IPS-18a (cell line): ENCODE measurements around the gene AFDN.

ENCODE experiments used
- H3K27ac ChIP-seq: one replicate; pipeline ENCODE4 v1.5.1; 2013; ENCODE audit warnings: low read length
- H3K27me3 ChIP-seq: one replicate; pipeline ENCODE4 v1.6.1; 2013; ENCODE audit warnings: mild to moderate bottlenecking, low read length; ENCODE audit not compliant: control insufficient read depth, insufficient read depth
- H3K36me3 ChIP-seq: one replicate; pipeline ENCODE4 v1.6.1; 2013; ENCODE audit warnings: low read depth, low read length; ENCODE audit not compliant: control insufficient read depth
- H3K4me1 ChIP-seq: one replicate; pipeline ENCODE4 v1.6.1; 2013; ENCODE audit warnings: low read depth, low read length; ENCODE audit not compliant: control insufficient read depth
- H3K4me3 ChIP-seq: one replicate; pipeline ENCODE4 v1.5.1; 2013; ENCODE audit warnings: low read length
- H3K9ac ChIP-seq: one replicate; pipeline ENCODE4 v1.6.1; 2013; ENCODE audit warnings: mild to moderate bottlenecking, low read length, moderate library complexity
- H3K9me3 ChIP-seq: one replicate; pipeline ENCODE4 v1.6.1; 2013; ENCODE audit warnings: low read depth, low read length; ENCODE audit not compliant: control insufficient read depth

The AFDN gene

DNA sequence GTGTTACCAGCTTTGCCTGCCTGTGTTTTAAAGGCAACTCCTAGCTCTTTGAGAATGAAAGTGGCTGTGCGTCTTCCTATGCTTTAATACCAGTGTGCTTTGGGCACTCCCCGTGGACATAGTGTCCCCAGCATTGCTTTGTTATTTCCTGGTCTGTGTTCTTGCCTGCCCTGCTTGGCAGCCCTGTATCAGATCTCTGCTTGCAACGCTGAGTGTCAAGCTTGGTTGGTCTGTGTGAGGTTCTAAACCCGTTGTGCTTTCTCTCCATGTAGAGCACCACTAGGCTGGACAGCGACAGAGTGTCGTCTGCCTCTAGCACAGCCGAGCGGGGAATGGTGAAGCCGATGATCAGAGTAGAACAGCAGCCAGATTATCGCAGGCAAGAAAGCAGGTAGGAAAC lies 80.2 kb downstream of the AFDN start:
- Histone ChIP-seq H3K9ac (no peak overlapping the region), H3K27ac (no peak overlapping the region), H3K27me3 (no peaks in the 10 kb centered on the region), H3K4me1 (no peaks in the 10 kb centered on the region), H3K9me3 (no peaks in the 10 kb centered on the region), H3K36me3 (peaks cover 79% of the 10 kb centered on the region), H3K4me3 (no peak overlapping the region)

DNA sequence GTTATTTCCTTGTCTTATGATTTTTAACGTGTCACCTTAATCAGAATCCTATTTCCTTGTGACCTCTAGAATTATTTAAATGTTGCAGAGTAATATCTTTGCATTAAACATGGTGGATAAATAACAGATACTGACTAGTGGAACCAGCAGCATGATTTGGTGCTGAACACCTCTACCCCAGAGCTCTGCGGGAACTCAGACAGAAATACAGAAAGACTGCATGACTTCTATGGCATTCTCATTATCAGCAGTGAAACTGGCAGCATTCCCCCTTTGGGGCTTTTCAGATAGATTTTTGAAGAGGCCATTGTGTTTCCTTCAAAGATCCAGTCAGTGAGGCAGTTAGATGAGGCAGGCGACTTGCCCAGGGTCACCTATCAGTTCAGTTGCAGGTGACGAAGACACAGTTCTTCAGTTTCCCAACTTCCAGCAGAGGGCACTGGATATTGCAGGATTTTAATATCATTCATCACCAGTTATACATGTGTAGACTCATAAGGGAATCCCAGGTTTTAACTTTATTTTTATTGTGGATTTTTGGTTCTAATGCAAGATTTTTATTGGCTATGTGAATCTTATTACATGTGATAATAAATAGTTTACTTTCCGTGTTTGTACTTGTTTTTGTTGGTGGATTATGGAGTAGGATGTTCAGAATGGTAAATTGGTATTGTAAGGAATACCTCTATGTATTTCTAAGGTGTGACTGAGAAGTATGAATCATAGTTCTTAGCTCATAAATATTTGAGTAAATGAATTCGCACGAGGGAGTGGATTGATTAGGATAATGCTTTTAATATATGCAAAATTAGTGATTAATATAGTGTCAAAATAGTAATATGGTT lies 81.3 kb downstream of the AFDN start:
- H3K9ac ChIP-seq: no peak overlapping the region
- H3K36me3 ChIP-seq: peaks cover 79% of the 10 kb centered on the region
- no peak overlapping the region for H3K27ac ChIP-seq
- H3K4me1 ChIP-seq: no peaks in the 10 kb centered on the region
- H3K4me3 ChIP-seq: no peak overlapping the region
- no peaks in the 10 kb centered on the region for H3K27me3 ChIP-seq
- H3K9me3 ChIP-seq: no peaks in the 10 kb centered on the region

DNA sequence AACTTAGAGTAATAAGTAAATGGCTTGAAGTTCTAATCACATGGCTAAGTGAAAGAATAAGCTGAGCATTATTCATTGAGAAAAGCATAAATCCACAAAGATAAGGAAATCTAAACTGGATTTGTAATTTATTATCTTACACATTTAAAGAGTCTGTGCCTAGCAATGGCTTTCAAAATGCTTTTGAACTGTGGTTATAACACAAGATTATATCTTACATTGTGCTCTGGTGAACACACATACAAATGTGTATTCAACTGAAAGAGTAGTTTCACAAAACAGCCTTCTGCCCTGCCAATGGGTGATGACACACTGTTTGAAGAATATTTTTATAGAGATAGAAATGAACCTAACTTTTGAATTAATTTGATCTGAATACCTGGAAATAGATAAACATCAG lies 83.3 kb downstream of the AFDN start:
- Histone ChIP-seq H3K36me3 (peaks cover 80% of the 10 kb centered on the region), H3K9ac (no peak overlapping the region), H3K27me3 (no peaks in the 10 kb centered on the region), H3K4me1 (no peaks in the 10 kb centered on the region), H3K27ac (no peak overlapping the region), H3K4me3 (no peak overlapping the region), H3K9me3 (no peaks in the 10 kb centered on the region)

GRCh38 chr6:167910652-167911051 lies 83.9 kb downstream of the AFDN start:
- Histone ChIP-seq H3K9me3 (no peaks in the 10 kb centered on the region), H3K36me3 (peaks cover 81% of the 10 kb centered on the region), H3K4me3 (no peak overlapping the region), H3K4me1 (no peaks in the 10 kb centered on the region), H3K27me3 (no peaks in the 10 kb centered on the region), H3K27ac (no peak overlapping the region), H3K9ac (no peak overlapping the region)

DNA sequence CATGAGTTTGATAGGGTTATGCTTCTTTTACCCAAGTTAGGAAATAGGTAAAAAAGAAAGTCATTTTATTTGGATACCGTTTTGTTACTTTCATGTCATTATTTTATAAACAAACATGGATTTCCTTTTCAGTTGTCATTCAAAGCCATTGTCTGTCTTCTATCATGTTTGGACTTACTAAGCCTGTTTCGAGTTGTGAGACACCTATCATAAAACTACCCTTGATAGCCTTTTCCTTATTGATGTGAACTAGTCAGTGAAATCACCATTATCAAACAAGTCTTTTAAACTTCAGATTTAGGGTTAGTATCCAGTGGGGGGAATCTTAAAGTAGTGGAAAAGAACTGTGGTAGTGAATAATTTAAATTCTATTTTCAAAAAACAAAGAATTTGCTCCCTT lies 85.8 kb downstream of the AFDN start:
- Histone ChIP-seq H3K9me3 (no peaks in the 10 kb centered on the region), H3K9ac (no peak overlapping the region), H3K4me3 (no peak overlapping the region), H3K36me3 (peaks cover 89% of the 10 kb centered on the region), H3K27me3 (no peaks in the 10 kb centered on the region), H3K4me1 (no peaks in the 10 kb centered on the region), H3K27ac (no peak overlapping the region)

- Histone ChIP-seq H3K27me3 (no peaks in the 10 kb centered on the region), H3K9me3 (no peaks in the 10 kb centered on the region), H3K4me3 (no peak overlapping the region), H3K4me1 (no peaks in the 10 kb centered on the region), H3K27ac (no peak overlapping the region), H3K9ac (no peak overlapping the region), H3K36me3 (peaks cover 91% of the 10 kb centered on the region)
Measured at GRCh38 chr6:167913699-167914098, 87.0 kb downstream of the AFDN start.

- Histone ChIP-seq H3K4me1 (no peaks in the 10 kb centered on the region), H3K9ac (no peak overlapping the region), H3K27me3 (no peaks in the 10 kb centered on the region), H3K9me3 (no peaks in the 10 kb centered on the region), H3K4me3 (no peak overlapping the region), H3K27ac (no peak overlapping the region), H3K36me3 (peaks cover 96% of the 10 kb centered on the region)
Measured at GRCh38 chr6:167915139-167915538, 88.4 kb downstream of the AFDN start.

DNA sequence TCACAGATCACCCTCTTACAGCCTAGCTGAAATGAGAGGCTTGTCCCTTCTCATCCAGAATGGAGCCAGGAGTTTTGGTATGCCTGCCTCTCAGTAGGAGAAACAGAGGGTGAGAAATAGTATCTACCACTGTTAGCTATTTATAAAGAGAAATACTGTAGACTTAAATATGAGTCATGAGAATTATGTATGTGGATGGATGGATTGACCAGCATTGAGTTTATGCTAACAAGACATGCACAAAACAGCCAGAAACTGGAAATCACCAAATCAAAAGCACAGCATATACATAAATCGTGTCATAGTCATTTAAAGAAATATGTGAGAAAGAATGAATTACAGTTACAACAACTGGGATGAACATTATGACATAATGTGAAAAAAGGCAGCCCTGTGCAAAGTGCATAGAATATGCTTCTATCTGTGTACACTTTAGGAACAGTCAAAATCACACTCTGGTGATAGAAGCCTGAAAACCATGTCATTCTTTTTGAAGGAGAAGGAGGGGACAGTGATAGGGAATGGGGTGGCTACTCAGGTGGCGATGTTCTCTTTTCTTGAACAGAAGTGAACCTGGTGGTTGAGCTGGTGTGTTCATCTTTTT lies 90.9 kb downstream of the AFDN start:
- Histone ChIP-seq H3K27me3 (no peaks in the 10 kb centered on the region), H3K4me3 (no peak overlapping the region), H3K9me3 (no peaks in the 10 kb centered on the region), H3K4me1 (no peaks in the 10 kb centered on the region), H3K36me3 (peaks cover 90% of the 10 kb centered on the region), H3K27ac (no peak overlapping the region), H3K9ac (no peak overlapping the region)

GRCh38 chr6:167918548-167919278 lies 92.0 kb downstream of the AFDN start:
- Histone ChIP-seq H3K9ac (no peak overlapping the region), H3K27me3 (no peaks in the 10 kb centered on the region), H3K27ac (no peak overlapping the region), H3K4me1 (no peaks in the 10 kb centered on the region), H3K4me3 (no peak overlapping the region), H3K9me3 (no peaks in the 10 kb centered on the region), H3K36me3 (peaks cover 82% of the 10 kb centered on the region)

- H3K9me3 ChIP-seq: no peaks in the 10 kb centered on the region
- no peaks in the 10 kb centered on the region for H3K27me3 ChIP-seq
- H3K27ac ChIP-seq: no peak overlapping the region
- no peak overlapping the region for H3K4me3 ChIP-seq
- H3K36me3 ChIP-seq: peaks cover 78% of the 10 kb centered on the region
- H3K4me1 ChIP-seq: no peaks in the 10 kb centered on the region
- H3K9ac ChIP-seq: no peak overlapping the region
Measured at GRCh38 chr6:167919349-167919748, 92.6 kb downstream of the AFDN start.

GRCh38 chr6:167920165-167920564 lies 93.5 kb downstream of the AFDN start:
- Histone ChIP-seq H3K9ac (no peak overlapping the region), H3K4me3 (no peak overlapping the region), H3K27me3 (no peaks in the 10 kb centered on the region), H3K9me3 (no peaks in the 10 kb centered on the region), H3K27ac (no peak overlapping the region), H3K4me1 (no peaks in the 10 kb centered on the region), H3K36me3 (peaks cover 78% of the 10 kb centered on the region)
